KMS-11 (cell line): ENCODE data around the gene WFS1.

Experiments used
- H2AFZ ChIP-seq: fragments of 200-600 bp; sonication (generic); 2 replicates; pipeline ENCODE4 v1.6.1; 2016; ENCODE audit warnings: antibody characterized with exemption, mixed run types, low read depth
- H3K27ac ChIP-seq: fragments of 200-600 bp; sonication (generic); 2 replicates; pipeline ENCODE4 v1.6.1; 2016; ENCODE audit warnings: mild to moderate bottlenecking, mixed run types
- H3K27me3 ChIP-seq: fragments of 200-600 bp; sonication (generic); 2 replicates; pipeline ENCODE4 v1.6.1; 2017; ENCODE audit warnings: mild to moderate bottlenecking, low read depth, mixed run types, moderate library complexity; ENCODE audit not compliant: insufficient read depth
- H3K36me3 ChIP-seq: fragments of 200-600 bp; sonication (generic); 2 replicates; pipeline ENCODE4 v1.6.1; 2017; ENCODE audit warnings: mild to moderate bottlenecking, mixed run types; ENCODE audit not compliant: insufficient read depth
- H3K4me1 ChIP-seq: fragments of 200-600 bp; sonication (generic); 2 replicates; pipeline ENCODE4 v1.6.1; 2016; ENCODE audit warnings: mild to moderate bottlenecking, low read depth, mixed run types; ENCODE audit not compliant: poor library complexity, severe bottlenecking
- H3K4me2 ChIP-seq: fragments of 200-600 bp; sonication (generic); 2 replicates; pipeline ENCODE4 v1.7.0; 2016; ENCODE audit warnings: mild to moderate bottlenecking, mixed run types
- H3K4me3 ChIP-seq: fragments of 200-600 bp; sonication (generic); IDR thresholded peaks from 2 replicates; pipeline ENCODE4 v1.6.1; 2017; ENCODE audit warnings: low read depth, low read length, mixed read lengths; ENCODE audit not compliant: insufficient read depth
- H3K79me2 ChIP-seq: fragments of 200-600 bp; sonication (generic); 2 replicates; pipeline ENCODE4 v1.6.1; 2016; ENCODE audit warnings: low read depth, mixed run types; ENCODE audit not compliant: insufficient read depth
- H3K9ac ChIP-seq: fragments of 200-600 bp; sonication (generic); 2 replicates; pipeline ENCODE4 v1.6.1; 2016; ENCODE audit warnings: mild to moderate bottlenecking, mixed run types
- H4K20me1 ChIP-seq: fragments of 200-600 bp; sonication (generic); 2 replicates; pipeline ENCODE4 v1.6.1; 2016; ENCODE audit warnings: mild to moderate bottlenecking, mixed run types; ENCODE audit not compliant: insufficient read depth
- CTCF ChIP-seq: fragments of 200-600 bp; sonication (generic); conservative IDR thresholded peaks from 2 replicates; pipeline ENCODE4 v1.6.1; 2017; ENCODE audit warnings: low read depth, mild to moderate bottlenecking, antibody characterized with exemption, low read length, moderate library complexity, mixed read lengths

The WFS1 gene

GRCh38 chr4:6335040-6335590, 65.5 kb downstream of the WFS1 start:
- Histone ChIP-seq H3K36me3 (no peaks in the 10 kb centered on the region), H3K79me2 (no peaks in the 10 kb centered on the region), H3K4me3 (no peak overlapping the region), H4K20me1 (no peaks in the 10 kb centered on the region), H3K27me3 (peaks cover 17% of the 10 kb centered on the region), H3K9ac (no peak overlapping the region), H3K4me2 (no peak overlapping the region), H2AFZ (no peak overlapping the region), H3K4me1 (no peaks in the 10 kb centered on the region), H3K27ac (no peak overlapping the region)
- no peak for TF ChIP-seq CTCF

- H3K4me1 ChIP-seq: no peaks in the 10 kb centered on the region
- no peak overlapping the region for H2AFZ ChIP-seq
Observed at GRCh38 chr4:6336166-6336565, 66.5 kb downstream of the WFS1 start.

GRCh38 chr4:6337331-6337935, 67.8 kb downstream of the WFS1 start:
- H3K36me3 ChIP-seq: no peaks in the 10 kb centered on the region
- H3K4me1 ChIP-seq: no peaks in the 10 kb centered on the region
- TF ChIP-seq CTCF: no peak
- no peak overlapping the region for H3K4me3 ChIP-seq
- H3K9ac ChIP-seq: no peak overlapping the region
- no peak overlapping the region for H2AFZ ChIP-seq
- no peaks in the 10 kb centered on the region for H4K20me1 ChIP-seq
- peaks cover 13% of the 10 kb centered on the region for H3K27me3 ChIP-seq
- no peaks in the 10 kb centered on the region for H3K79me2 ChIP-seq
- no peak overlapping the region for H3K4me2 ChIP-seq
- H3K27ac ChIP-seq: no peak overlapping the region

More at GRCh38 chr4:6336166-6336565, 66.5 kb downstream of the WFS1 start:
- Histone ChIP-seq H3K27me3 (peaks cover 11% of the 10 kb centered on the region), H3K9ac (no peak overlapping the region), H3K79me2 (no peaks in the 10 kb centered on the region), H4K20me1 (no peaks in the 10 kb centered on the region), H3K4me2 (no peak overlapping the region), H3K4me3 (no peak overlapping the region), H3K27ac (no peak overlapping the region), H3K36me3 (no peaks in the 10 kb centered on the region)
- no peak for TF ChIP-seq CTCF

- TF ChIP-seq CTCF: no peak
- H3K9ac ChIP-seq: no peak overlapping the region
- no peak overlapping the region for H3K4me2 ChIP-seq
- H3K36me3 ChIP-seq: no peaks in the 10 kb centered on the region
- no peak overlapping the region for H3K4me3 ChIP-seq
- no peaks in the 10 kb centered on the region for H4K20me1 ChIP-seq
- no peaks in the 10 kb centered on the region for H3K79me2 ChIP-seq
- no peak overlapping the region for H3K27ac ChIP-seq
- no peak overlapping the region for H2AFZ ChIP-seq
- H3K27me3 ChIP-seq: peaks cover 17% of the 10 kb centered on the region
- H3K4me1 ChIP-seq: no peaks in the 10 kb centered on the region
Observed at GRCh38 chr4:6338175-6338950, 68.7 kb downstream of the WFS1 start.
